NT2/D1 (cell line): ENCODE results near the gene HAUS7.

Experiments used
- SUZ12 ChIP-seq: IDR thresholded peaks from 2 replicates; pipeline ENCODE4 v1.6.1; 2011; ENCODE audit not compliant: insufficient read length, insufficient read depth; ENCODE audit errors: extremely low read depth
- YY1 ChIP-seq: IDR thresholded peaks from 2 replicates; pipeline ENCODE4 v1.6.1; 2011; ENCODE audit not compliant: insufficient read length, insufficient read depth
- ZNF274 ChIP-seq: IDR thresholded peaks from 2 replicates; pipeline ENCODE4 v1.6.1; 2011; ENCODE audit warnings: mild to moderate bottlenecking, low read depth, low read length

GRCh38 chrX:153468008-153468580 lies 2.3 kb downstream of the HAUS7 start:
- TF ChIP-seq ZNF274 (no peak), YY1 (no peak), SUZ12 (no peak)
